GM19099 (cell line): ENCODE results near the gene CBX1.

Experiments
- POLR2A ChIP-seq: IDR thresholded peaks from 3 replicates; pipeline ENCODE4 v1.6.1; 2011; ENCODE audit warnings: low read depth; ENCODE audit not compliant: insufficient read length; ENCODE audit errors: extremely low read depth

CBX1 gene

DNA sequence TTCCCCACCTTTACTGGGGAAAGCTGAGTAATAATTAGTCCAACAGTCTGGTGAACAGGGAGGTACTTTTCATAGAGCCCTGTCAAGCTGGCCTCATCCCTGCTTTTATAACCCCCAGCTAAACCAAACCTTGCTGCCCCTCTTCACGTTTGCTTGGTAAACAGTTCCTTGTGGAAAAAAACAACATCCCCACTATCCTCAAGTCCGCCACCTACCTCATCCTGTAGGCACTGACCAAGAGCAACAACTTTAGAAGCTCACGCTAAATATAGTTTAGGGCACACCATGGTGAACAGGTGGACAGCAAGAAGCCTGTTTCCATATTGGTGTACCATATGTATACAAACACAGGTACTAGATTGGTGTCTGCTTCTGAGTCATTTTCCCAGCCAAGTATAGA lies 36.6 kb downstream of the CBX1 start:
- no peak for TF ChIP-seq POLR2A

DNA sequence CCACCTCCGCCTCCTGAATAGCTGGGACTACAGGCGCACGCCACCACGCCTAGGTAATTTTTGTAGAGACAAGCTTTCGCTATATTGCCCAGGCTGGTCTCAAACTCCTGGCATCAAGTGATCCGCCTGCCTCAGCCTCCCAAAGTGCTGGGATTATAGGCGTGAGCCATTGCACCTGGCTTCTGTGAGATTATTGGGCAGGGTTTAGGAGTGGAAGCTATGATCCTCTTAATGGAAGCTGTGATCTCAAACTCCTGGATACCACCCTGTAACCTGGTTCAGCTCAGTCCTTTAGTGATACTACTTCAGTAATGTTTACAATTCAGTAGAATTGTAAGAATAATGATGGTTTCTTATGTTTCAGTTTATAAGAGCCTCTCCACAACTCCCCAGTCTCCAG lies 39.0 kb downstream of the CBX1 start:
- TF ChIP-seq POLR2A, result no peak

DNA sequence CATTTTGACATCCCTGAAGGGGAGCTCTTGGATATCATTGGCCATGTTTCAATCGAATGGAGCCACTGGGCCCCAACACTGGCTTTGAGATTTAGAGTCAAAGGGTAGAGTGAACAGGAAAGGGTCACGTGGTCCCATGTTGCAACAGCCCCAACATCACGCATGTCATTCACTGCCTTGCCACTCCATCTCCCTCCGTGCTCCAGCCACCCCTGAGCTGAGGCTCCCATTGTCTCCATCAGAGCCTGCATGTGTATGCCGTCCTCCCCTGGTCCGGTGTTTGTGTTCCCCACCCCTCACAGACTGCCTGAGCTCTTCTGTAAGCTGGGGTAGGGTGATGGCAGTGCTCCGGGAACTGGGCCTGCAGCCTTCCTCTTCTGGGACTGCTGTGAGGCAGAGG lies 41.0 kb downstream of the CBX1 start:
- TF ChIP-seq POLR2A, result no peak

DNA sequence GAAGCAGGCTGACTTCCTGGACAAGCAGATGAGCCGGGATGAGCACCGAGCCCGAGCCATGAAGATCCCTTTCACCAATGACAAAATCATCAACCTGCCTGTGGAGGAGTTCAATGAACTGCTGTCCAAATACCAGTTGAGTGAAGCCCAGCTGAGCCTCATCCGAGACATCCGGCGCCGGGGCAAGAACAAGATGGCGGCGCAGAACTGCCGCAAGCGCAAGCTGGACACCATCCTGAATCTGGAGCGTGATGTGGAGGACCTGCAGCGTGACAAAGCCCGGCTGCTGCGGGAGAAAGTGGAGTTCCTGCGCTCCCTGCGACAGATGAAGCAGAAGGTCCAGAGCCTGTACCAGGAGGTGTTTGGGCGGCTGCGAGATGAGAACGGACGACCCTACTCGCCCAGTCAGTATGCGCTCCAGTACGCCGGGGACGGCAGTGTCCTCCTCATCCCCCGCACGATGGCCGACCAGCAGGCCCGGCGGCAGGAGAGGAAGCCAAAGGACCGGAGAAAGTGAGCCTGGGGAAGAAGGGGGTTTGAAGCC lies 42.1 kb downstream of the CBX1 start:
- no peak for TF ChIP-seq POLR2A

DNA sequence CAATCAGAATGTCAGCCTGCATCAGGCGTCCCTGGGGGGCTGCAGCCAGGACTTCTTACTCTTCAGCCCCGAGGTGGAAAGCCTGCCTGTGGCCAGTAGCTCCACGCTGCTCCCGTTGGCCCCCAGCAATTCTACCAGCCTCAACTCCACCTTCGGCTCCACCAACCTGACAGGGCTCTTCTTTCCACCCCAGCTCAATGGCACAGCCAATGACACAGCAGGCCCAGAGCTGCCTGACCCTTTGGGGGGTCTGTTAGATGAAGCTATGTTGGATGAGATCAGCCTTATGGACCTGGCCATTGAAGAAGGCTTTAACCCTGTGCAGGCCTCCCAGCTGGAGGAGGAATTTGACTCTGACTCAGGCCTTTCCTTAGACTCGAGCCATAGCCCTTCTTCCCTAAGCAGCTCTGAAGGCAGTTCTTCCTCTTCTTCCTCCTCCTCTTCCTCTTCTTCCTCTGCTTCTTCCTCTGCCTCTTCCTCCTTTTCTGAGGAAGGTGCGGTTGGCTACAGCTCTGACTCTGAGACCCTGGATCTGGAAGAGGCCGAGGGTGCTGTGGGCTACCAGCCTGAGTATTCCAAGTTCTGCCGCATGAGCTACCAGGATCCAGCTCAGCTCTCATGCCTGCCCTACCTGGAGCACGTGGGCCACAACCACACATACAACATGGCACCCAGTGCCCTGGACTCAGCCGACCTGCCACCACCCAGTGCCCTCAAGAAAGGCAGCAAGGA lies 42.7 kb downstream of the CBX1 start:
- no peak for TF ChIP-seq POLR2A

DNA sequence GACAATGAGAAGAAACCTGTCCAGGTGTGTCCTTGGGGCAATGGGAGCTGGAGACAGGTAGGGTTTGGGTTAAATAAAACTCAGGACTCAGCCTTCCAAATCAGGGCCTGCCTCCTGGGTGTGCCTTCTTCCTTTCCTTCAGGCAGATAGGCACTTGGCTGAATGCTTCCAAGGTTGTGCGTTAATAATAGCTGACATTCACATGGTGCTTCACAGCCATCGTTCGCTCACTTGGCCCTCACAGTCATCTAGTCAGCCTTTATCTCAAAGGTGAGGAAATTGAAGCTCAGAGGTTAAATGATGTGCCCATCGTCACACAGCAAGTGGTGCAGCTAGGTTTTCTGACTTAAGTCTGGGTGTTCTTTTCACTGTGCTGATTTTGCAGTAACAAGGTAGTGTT lies 43.7 kb downstream of the CBX1 start:
- TF ChIP-seq POLR2A, result no peak

DNA sequence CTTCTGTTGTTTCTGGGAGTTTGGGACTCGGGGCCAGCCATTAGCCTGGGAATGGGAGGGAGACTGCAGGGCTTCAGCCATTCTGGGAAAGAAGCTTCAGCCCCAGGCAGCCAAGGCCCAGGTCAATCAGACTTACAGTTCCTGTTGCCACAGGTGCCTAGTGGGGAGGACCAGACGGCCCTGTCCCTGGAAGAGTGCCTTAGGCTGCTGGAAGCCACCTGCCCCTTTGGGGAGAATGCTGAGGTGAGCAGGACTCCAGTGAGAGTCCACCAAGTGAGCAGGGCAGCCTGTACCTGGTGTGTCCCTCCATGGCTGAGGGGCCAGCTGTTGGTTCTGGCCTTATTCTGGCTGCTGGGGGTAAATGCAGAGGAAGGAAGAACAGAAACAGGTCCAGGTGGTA lies 44.4 kb downstream of the CBX1 start:
- TF ChIP-seq POLR2A, result no peak

DNA sequence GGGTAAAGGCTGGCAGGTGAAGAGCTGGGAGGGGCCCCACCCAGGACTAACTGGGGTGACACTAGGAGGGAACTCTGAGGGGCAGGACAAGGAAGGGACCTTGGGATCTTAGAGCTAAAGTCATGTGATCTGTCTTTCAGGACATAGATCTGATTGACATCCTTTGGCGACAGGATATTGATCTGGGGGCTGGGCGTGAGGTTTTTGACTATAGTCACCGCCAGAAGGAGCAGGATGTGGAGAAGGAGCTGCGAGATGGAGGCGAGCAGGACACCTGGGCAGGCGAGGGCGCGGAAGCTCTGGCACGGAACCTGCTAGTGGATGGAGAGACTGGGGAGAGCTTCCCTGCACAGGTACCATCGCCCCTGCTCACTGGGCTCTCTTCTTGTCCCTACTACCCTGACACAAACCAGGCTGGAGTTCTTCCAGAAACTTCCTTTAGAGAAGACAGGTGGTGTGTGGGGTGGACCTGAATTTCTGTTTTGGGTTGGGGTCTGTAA lies 45.0 kb downstream of the CBX1 start:
- TF ChIP-seq POLR2A, result no peak

DNA sequence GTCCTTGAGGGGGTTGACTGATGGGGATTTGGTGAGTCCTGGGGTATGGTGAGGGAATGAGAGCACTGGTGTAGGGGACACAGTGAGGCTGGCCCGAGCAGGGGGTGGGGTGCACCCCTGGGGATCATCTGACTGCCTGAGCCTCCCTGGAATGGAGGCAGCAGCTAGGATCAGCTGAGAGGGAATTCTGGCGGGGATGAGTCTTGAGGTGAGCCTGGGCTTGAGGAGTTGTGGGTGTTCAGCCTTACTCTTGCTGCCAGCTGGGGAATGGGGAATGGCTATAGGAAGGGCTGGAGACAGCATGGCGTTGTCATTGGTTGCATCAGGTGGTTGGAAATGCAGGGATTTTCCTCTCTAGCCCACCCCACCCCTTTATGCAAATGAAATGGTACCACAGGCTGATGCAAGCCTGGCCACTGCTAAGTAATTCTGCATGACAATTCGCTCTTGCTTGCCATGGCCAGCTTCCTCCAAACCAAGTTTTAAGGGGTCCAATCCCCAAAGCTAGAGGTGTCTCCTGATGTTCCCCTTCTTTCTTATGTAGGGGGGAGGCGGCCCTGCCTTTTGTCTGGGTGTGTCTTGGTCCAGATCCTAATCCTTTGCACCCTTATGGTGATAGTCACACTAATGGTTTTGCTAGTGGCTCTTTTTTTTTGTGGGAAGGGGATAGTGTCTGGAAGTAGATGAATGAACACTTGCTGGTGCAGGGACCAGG lies 45.6 kb downstream of the CBX1 start:
- TF ChIP-seq POLR2A, result peak; percentile 54

DNA sequence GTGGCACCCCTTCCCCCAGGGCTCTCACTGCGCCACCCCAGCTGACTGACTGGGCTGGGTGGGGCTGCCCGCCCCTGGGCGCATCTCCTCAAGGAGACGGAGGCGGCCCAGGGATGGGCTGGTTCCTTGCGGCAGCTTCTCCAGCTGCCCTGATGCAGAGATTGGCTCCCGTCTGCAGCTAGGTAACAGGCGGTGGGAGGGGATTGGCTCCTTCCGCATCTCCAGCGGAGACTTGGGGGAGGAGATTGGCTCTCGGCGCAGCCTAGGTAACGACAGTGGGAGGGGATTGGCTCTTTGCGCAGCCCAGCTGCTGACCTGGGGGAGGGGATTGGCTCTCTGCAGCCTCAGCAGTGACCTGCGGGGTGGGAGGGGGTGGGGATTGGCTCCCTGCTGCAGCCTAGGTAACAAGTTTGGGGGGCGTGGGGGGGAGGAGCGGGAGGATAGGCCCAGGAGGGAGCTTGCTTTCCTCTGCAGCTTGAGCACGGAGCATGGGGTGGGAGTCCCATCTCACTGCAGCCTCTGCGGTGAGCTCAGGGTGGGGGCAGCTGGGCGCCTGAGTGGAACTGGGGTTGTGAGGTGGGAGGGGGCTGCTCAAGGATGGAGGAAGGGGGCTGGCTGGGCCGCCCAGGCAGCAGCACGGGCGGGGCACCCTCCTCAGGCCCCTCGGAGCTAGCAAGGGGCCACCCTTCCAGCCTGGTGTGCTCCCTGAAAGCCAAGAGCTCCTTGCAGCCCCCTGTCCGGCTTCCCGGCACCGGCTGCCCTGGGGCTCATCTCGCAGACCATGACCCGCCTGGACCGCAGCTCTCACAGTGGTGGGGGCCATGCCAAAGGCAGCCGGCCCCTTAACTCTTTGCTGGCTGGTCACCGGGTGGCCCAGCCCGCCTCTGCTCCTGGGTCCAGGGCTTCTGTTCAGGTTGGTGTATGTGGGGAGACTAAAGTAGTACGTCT lies 46.8 kb downstream of the CBX1 start:
- no peak for TF ChIP-seq POLR2A

DNA sequence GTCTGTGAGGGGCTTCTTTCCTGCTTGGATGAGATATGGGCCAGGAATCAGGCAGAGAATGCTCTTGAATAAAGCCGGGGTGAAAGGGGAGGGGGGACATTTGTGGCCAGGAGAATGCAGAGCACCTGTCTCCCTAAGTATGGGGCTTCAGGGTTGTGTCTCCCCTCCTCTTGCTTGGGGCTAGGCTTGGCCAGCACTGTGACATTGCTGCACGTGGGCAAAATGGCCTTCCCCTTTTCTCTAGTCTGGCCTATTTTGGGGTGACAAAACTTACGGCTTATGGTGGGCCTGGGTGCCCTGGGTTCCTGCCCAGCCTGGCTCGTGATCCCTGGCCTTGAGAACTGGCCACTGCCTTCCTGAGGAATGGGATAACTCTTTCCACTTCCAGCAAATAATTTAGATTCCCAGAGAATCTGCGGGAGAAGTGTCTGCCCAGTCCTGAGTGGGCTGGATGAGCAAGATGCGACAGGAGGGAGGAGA lies 47.5 kb downstream of the CBX1 start:
- no peak for TF ChIP-seq POLR2A

DNA sequence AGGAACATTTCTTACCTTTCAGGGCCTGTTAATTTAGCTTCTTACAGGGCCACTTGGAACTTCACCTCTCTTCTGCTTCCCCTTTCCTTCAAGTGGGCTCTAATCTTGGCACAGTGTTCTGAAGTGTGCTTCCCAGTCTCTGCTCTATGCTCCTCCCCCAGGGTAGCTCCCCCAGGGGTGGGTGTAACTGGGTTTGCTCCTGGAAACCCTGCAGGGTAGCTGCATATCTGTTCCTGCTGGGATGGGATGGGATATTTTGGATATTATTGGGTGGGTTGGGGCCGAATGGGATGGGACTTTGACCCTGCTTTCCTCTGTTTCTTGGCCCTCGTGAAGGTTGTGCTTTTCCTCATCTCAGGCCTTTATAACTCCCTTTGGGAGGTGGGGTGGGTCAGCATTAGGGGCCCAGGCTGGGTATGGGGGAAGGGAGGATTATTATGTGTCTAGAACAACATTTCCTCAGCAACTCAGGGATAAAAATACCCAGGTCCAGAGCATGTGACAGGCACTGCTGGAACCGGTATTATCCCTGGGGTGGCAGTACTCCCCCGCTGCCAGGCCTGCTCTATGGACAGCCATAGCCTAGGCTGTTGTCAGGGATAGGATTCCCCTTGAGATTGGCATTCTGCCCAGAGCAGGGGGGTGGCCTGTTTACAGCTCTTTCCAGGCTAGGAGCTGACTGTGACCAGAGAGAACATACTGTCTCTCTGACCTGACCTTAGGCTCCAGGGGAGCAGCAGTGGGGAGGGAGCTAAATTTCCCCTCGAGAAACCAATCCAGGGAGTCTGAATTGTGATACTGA lies 48.1 kb downstream of the CBX1 start:
- TF ChIP-seq POLR2A, result no peak

DNA sequence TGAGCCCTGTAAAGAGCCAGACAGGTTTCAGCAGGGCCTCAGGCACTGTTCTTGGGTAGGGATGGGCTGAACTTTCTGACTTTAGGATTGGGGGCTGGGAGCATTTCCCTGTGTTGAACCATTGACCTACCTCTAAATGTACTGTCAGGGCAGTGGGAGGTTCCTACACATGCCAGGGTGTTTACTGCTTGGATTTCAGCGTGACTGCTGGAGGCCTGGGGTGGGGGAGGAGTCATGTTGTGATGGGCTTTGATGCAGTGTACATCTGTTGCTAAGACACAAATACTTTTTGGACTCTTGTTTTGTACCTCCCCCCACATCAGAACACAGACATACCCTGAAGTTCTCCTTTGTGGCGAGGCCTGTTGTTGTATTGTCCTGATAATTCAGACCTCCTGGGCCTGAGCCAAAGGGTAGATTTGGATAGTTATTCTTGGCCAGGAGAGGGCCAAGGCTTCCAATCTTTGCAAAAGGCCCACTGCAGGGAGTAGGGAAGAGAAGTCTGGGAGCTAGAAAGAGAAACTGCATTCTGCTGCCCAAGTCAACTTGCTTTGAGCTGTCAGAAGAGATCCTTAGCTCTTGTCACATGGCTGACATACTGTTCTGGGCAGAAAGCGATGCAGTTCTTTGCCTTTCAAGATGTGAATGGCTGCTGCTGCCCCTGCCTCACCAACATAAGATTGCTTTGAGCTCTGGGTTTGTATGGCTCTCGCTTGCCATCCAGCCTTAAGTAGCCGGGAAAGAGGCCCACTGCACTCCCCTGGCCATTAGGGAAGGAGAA lies 49.4 kb downstream of the CBX1 start:
- no peak for TF ChIP-seq POLR2A
